GM18520 (cell line): ENCODE results near the gene RDH11.
"Not testable (repeated sequence)": the region's sequence is repeated elsewhere in the genome, so short reads cannot be mapped to it uniquely, and the experiment has no call there.

ENCODE experiments used
- ATAC-seq: cut with Tn5 transposase; IDR thresholded peaks from one replicate; pipeline ENCODE4 v1.9.1; 2021; ENCODE audit not compliant: unreplicated experiment

Gene RDH11

GRCh38 chr14:67704484-67705089 is 9.0 kb upstream of the RDH11 start:
- no peak for ATAC-seq

GRCh38 chr14:67703997-67704396 is 8.4 kb upstream of the RDH11 start:
- no peak for ATAC-seq

DNA sequence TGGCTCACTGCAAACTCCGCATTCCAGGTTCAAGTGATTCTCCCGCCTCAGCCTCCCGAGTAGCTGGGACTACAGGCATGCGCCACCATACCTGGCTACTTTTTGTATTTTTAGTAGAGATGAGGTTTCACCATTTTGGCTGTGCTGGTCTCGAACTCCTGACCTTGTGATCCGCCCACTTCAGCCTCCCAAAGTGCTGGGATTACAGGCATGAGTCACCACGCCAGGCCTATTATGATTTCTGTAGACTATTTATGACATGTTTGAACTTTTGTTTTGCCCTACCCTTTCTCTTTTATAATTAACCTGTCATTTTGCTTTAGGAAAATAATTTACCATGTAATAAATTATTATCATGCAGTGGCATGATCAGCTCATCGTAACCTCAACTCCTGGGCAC is 5.9 kb upstream of the RDH11 start, which contains the start of gene RDH12:
RDH12 (plus strand) TSS at position 395 of the 400 bp plus-strand sequence. CDS start 20,757 bp downstream, outside the sequence.
- ATAC-seq = not testable (repeated sequence)

DNA sequence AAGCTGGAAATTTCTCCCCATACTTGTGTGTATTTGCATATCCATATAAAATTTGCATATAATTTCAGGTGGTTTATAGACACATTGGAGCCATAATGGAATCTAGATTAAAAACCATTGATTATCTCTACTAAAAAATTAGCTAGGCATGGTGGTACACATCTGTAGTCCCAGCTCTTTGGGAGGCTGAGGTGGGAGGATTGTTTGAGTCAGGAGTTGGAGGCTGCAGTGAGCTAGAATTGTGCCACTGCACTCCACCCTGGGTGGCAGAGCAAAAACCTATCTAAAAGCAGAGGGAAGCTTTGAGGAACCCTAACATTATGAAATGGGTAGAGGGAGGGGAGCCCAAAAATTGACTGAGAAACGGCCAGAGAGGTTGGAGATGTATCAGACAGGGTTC is 2.6 kb upstream of the RDH11 start:
- no peak for ATAC-seq

DNA sequence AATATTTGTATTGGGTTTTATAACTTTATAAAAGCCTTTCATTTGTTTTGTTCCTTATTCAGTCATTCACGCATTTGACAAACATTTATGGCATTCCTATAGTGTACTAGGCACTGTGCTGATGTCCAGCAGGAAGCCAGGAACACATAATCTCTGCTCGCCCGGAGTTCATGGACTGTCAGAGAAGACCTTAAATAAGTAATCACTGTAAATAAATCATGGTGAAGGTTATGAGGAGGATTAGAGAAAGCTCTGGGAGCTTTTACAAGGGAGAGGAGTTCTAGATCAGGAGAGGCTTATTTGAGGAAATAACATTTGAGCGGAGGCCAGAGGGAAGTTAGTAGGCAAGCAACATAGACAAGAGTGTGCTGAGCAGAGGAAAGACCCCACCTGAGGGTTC is 1.4 kb upstream of the RDH11 start:
- no peak for ATAC-seq

DNA sequence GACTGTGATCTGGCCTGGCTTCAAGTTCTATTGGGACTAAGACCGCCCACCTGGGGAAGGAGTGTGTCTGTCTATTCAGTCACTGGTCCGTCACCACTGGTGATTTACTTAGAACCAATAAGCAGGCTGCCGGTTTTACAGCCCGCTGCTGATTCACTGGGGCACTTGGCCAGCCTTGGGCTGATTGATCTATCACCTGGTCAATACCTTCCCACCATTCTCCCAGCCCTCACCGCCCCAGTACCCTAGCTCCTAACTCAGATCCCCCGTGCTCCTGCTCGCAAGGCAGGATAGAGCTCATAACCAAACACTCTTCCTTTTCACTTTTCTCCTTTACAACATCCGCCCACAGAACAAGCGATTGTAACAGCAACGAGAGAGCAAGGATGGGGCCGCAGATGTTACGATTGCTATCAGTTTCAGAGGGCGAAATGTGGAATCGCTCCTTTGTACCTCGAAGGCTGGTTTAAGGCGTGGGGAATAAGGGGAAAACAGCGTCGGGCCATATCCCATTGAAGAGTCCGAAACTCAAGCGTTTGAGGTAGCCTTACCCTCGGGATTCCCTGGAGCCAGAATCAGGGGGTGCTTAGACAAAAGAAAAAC is 672 bp downstream of the RDH11 start:
- ATAC-seq = peak; percentile 90

DNA sequence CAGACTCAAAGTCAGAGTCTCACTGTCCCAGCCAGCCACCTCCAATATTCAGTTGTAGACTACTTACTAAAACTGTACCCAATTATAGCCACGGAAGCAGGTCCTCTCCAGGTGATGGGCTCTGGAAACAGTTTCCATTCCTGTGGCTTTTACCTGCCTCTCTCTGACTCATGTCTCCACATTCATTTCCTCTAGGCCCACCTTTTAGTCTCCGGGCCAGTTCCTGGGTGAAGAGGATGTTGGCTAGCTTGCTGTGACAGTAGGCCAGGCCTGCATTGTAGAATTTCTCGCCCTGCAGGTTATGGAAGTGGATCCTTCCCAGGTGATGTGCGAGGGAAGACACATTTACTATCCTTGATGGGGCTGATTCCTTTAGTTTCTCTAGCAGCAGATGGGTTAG is 5.6 kb downstream of the RDH11 start:
- no peak for ATAC-seq

GRCh38 chr14:67683842-67684241 is 11.7 kb downstream of the RDH11 start:
- ATAC-seq = no peak

- ATAC-seq = no peak
Measured at GRCh38 chr14:67680941-67681340, 14.6 kb downstream of the RDH11 start.

DNA sequence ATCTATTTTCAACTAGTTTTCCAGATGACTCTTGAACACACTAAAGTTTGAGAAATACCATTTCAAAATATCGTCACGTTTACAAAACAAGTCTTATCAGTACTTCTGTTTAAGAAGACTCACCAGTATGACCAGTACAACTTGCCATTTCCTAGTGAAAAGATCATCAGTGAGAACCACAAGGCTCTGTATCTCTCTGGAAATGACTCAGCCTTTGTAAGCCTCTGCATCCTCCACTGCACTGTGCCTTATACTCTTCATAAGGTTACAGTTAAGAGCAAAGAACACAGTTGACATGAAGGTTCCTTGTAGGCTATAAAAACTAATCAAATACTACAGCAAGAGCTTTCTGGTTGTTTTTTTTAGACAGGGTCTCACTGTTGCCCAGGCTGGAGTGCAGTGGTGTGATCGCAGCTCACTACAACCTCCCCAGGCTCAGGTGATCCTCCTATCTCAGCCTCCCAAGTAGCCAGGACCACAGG is 15.4 kb downstream of the RDH11 start:
- peak; percentile 98 for ATAC-seq

DNA sequence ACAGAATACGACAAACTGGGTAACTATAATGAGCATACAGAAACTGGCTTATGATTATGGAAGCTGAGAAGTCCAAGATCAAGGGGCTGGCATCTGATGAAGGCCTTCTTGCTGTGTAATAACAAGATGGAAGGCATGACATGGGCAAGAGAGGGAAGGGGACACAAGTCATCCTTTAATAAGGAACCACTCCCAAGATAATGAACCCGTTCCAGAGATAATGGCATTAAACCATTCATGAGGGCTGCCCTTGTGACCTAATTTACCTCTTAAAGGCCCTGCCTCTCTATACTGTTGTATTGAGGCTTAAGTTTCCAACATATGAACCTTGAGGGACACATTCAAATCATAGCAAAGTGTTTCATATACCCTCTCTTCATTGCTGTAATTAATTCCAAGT is 16.6 kb downstream of the RDH11 start:
- ATAC-seq = no peak

- ATAC-seq = no peak
Measured at GRCh38 chr14:67675219-67675582, 20.4 kb downstream of the RDH11 start.

DNA sequence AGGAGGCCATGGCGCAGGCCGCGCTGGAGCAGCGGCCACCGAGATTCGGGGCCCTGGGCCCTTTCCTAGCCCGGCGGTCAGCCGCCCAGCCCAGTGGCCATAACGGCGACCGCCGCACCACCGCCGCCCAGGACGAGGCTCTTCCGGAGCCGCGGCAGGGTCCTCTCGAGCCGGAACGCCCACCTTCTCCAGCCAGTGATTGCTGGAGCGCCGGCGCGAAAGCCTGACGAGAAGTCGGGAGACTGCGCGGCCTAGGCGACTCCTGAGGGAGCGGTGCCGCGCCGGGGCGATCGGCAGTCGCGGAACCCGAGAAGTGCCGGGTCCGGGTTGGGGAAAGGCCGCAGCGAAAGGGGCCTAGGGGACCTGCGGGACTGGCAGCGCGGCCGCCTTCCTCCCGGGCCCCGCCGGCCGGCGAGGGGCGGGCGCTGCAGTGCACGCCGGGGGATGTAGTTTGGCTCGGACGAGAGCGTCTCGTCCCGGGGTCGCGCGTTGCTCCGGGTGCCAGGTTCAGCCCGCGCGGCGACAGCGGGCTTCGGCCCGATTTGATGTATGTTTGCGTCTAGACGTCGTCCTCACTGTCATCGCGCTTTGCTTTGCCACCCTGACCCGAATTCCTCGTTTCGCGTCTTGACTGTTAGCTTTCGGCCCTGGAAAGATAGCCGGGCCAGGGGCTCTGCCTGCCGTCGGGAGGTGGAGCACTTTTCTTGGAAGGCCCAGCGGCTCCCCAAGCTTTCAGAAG is 20.9 kb downstream of the RDH11 start, which contains the start of gene VTI1B:
VTI1B (minus strand) TSS at position 153 of the 739 bp plus-strand sequence; CDS start at position 10, 143 bp downstream.
- peak; percentile 76 for ATAC-seq

DNA sequence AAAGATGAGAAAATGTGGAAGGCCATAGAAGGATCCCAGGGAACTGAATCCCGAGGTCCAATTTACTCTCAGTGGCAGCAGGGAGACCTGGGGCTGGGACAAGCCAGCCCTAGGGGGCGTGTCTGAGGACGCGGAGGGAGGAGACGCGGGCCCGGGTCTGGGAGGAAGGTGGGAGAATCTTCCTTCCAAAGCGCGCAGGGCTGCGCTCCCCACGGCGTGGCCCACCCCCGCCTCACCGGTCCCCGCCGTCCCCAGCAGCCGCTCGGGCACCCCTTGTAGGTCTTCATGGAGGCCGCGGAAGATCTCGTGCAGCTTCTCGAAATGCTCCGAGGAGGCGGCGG is 21.5 kb downstream of the RDH11 start:
- ATAC-seq = peak; percentile 17

GRCh38 chr14:67673451-67673850 is 22.1 kb downstream of the RDH11 start:
- no peak for ATAC-seq

DNA sequence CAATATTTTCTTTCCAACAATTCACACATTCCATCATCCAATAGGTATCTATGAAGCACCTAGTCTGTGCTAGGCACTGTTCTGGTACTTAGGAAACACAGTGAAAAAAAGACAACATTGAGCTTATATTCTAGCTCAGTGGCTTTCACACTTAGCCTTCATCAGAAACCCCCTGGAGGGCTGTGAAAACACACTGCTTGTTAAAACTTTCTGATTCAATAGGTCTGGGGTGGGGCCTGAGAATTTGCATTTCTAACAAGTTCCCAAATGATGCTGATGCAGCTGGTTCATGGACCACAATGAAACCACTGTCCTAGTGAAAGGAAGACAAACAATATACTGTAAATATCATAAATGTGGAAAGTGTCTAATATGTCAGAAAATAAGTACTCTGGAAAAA is 27.0 kb downstream of the RDH11 start:
- peak; percentile 63 for ATAC-seq

- ATAC-seq = peak; percentile 32
Measured at GRCh38 chr14:67666750-67667449, 28.7 kb downstream of the RDH11 start.

DNA sequence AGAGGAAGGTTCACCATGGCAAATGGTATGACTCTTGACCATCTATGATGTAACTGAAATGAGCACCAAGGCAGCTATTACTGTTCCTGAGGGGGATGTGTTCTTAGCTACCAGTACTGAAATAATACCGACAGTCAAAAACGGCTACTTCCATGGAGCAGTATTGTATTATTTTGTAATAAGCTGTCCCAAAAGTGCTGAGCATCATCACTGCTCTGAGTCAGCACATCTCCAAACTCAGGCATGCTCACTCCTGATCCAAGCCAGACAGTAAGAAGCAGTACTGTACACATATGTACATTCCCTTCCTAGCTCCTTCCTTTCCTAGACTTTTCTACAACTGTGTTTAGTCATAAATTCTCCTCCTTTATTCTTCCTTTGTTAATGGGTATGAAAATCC is 29.7 kb downstream of the RDH11 start:
- no peak for ATAC-seq

GRCh38 chr14:67663633-67664032 is 31.9 kb downstream of the RDH11 start:
- ATAC-seq = no peak

DNA sequence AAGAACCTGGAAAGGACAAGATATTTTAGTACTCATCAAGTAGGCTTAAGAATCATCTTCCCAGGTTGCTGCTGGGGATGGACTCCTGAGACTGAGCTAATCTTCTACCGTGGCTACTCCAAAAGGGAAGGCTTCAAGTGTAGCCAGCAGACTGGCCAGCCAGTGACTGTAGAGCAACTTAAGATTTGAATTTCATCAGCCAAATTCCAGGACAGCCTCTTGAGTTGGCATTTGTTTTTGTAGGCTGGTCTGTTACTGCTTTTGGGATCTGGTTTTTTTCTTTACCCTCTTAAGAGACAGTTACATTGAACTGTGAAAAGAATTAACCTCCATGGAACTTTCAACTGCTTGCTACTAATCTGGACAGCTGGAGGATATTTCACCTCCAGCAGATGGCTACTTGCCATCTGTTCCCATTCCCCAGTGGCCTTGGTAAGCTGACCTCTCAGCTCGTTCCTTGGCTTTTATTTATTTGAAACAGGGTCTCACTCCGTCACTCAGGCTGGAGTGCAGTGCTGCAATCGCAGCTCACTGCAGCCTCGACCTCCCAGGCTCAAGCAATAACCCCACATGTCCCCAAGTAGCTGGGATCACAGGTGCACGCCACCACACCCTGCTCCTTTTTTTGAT is 41.8 kb downstream of the RDH11 start:
- ATAC-seq = no peak

DNA sequence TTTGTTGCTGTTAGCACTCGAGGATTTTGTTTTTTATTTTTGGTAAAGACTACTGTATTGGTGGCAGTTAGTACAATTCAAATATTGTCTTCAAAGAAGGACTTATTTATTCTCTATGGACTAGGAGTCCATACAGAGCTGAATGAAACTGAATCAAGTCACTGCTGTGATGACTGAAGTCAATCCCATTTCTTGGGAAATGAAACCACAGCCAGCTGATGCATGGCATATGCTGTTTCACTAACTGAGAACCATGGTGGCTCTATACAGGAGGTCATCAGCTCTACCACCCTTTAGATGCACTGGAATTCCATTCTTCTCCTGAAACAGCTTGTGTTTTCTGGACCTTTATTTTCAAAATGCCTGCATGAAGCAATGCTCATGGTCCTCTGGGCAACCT is 43.4 kb downstream of the RDH11 start:
- ATAC-seq = no peak
